Mucosa of descending colon (tissue), 3 donors: ENCODE data around the gene PORCN. TPM values are rescaled to one million over a fixed set of nuclear protein-coding genes. Genes with fewer than 3 reads are reported as not detected.

ENCODE experiments used
- ATAC-seq: fragments of 200-7000 bp; cut with Tn5 transposase; one replicate; pipeline ENCODE4 v1.9.1; 2020; ENCODE audit warnings: mild to moderate bottlenecking, moderate library complexity
- DNase-seq, 3 donors: peaks; one replicate each; pipeline ENCODE4 v3.0.0-alpha.2; 2020
- H3K36me3 ChIP-seq: fragments of 200-600 bp; one replicate; pipeline ENCODE4 v1.8.0; 2021; ENCODE audit warnings: low read depth, mild to moderate bottlenecking
- H3K4me1 ChIP-seq: fragments of 200-600 bp; one replicate; pipeline ENCODE4 v1.8.0; 2021; ENCODE audit warnings: low read depth, mild to moderate bottlenecking
- H3K4me3 ChIP-seq: fragments of 200-600 bp; one replicate; pipeline ENCODE4 v1.8.0; 2021; ENCODE audit warnings: mild to moderate bottlenecking
- H3K9me3 ChIP-seq: fragments of 200-600 bp; one replicate; pipeline ENCODE4 v1.8.0; 2021; ENCODE audit warnings: mild to moderate bottlenecking
- intact Hi-C, 2 donors: fragments of 100-400 bp; cut with DNase I in 1 of 2; cut with micrococcal nuclease in 1 of 2; formaldehyde crosslinking; loops; one replicate each; pipeline versions ENCODE4 v1.11.0 to v1.11.1; 2022; cut with DNase I, micrococcal nuclease
- total RNA-seq, 3 donors: library from RNA; stranded (reverse); fragmentation: NEBNext Ultra II Directional in 2 of 3; extraction: Animal tissue kit (Norgen Biotek cat#: 25700) in 2 of 3; gene quantifications; one replicate each; pipeline versions ENCODE4 v1.2.1 to v1.2.4, GENCODE V29; 2021 to 2023
- TF ChIP-seq, protein P1 (sequence below): fragments of 200-600 bp; IDR thresholded peaks from one replicate; pipeline ENCODE4 v1.8.0; 2022; ENCODE audit warnings: antibody characterized with exemption, mild to moderate bottlenecking
- donor health status: DM: no; HTN: no; CAD: no; lungs with moderate emphysema.
- donor health status: DM: no; HTN: no; CAD: no.
- donor health status: DM: no; HTN: yes; CAD: no.

Gene PORCN
- total RNA-seq, 3 donors from 2014 or later, result 3.9 to 9.2 (median 6.3) TPM

DNA sequence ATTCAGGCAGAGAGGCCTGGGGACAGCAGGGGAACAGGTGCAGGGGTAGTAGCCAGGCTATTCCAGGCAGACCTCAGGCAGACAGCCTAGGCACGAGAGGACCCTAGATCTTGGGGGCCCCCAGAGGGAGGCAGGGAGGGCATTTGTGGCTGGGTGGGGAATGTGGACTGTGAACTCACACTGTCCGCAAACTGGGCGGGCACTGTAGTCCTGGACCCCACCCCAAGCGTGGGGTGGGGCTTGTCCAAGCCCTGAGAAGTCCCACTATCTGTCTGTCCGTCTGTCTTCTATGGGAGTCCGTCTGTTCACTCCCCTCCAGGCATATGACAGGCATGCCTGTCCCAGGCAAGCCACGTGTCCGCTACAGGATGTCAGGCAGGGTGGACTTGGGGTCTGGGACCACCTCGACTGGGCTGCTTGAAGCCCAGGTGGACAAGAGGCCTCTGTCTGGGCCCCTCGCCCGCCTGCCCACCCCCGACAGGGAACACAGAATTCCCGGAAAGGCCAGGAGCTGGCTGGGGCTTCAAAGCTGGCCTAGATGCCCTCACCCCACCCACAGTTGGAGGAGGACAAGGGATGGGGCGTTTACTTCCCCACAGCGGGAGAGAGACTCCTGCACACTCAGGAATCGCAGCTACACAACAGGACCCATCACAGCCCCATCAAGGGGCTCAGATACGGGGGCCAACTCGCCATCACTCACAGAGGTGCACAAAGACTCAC lies 38.5 kb upstream of the PORCN start, which contains the start of gene SLC38A5:
Gene SLC38A5 (minus strand): TSS at position 151 of the 723 bp plus-strand sequence. CDS start 2,336 bp downstream, outside the sequence.
- Histone ChIP-seq H3K36me3 (no peaks in the 10 kb centered on the region), H3K4me1 (no peaks in the 10 kb centered on the region), H3K9me3 (no peaks in the 10 kb centered on the region), H3K4me3 (no peak within 1 kb of the TSS)
- DNase-seq, result peak in 1 of 3 donors; percentile 50
- TF ChIP-seq, protein P1, sequence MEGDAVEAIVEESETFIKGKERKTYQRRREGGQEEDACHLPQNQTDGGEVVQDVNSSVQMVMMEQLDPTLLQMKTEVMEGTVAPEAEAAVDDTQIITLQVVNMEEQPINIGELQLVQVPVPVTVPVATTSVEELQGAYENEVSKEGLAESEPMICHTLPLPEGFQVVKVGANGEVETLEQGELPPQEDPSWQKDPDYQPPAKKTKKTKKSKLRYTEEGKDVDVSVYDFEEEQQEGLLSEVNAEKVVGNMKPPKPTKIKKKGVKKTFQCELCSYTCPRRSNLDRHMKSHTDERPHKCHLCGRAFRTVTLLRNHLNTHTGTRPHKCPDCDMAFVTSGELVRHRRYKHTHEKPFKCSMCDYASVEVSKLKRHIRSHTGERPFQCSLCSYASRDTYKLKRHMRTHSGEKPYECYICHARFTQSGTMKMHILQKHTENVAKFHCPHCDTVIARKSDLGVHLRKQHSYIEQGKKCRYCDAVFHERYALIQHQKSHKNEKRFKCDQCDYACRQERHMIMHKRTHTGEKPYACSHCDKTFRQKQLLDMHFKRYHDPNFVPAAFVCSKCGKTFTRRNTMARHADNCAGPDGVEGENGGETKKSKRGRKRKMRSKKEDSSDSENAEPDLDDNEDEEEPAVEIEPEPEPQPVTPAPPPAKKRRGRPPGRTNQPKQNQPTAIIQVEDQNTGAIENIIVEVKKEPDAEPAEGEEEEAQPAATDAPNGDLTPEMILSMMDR, result no peak
- peak; percentile 28 for ATAC-seq
- intact Hi-C loops, result no loop called here

DNA sequence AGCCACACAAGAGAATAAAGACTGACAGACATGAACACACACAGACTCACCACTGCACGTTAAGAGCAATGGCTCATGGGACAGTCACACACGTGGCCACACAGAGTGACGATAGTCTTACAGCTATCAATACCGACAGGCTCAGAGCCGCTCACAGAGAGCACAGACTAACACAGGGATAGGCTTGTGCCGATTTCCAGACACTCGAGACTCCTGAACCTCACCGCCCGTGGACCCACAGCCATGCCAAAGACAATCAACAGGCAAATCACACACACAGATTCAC lies 38.0 kb upstream of the PORCN start:
- no peaks in the 10 kb centered on the region for H3K36me3 ChIP-seq
- intact Hi-C loops, result no loop called here

GRCh38 chrX:48471504-48471903 lies 37.3 kb upstream of the PORCN start:
- DNase-seq, result no peak
- no peaks in the 10 kb centered on the region for H3K36me3 ChIP-seq
- no peaks in the 10 kb centered on the region for H3K4me1 ChIP-seq
- no peak overlapping the region for H3K4me3 ChIP-seq
- TF ChIP-seq, protein P1, result no peak
- ATAC-seq, result no peak
- intact Hi-C loops, result no loop called here
- no peaks in the 10 kb centered on the region for H3K9me3 ChIP-seq

More for the DNA sequence above, 38.0 kb upstream of the PORCN start:
- TF ChIP-seq, protein P1, result no peak
- Histone ChIP-seq H3K4me1 (no peaks in the 10 kb centered on the region), H3K9me3 (no peaks in the 10 kb centered on the region), H3K4me3 (no peak overlapping the region)
- ATAC-seq (no peak), DNase-seq (no peak)

DNA sequence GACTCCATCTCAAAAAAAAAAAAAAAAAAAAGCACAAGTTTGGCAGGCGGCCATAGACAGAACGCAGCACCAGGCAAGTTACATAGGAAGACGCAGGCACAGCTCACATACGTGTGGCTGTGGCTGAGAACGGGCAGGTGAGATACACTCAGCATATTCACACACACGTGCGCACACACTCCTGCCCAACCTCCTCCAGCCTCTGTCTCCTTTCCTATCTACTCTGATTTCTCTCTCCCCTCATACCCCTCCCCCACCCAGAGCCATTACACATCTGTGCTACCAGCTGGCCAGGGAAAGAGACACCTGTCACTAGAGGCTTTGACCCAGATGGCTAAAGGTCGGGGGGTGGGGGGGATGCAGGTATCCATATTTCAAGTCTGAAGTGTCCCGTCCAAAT lies 36.6 kb upstream of the PORCN start:
- TF ChIP-seq, protein P1, result no peak
- Histone ChIP-seq H3K4me3 (no peak overlapping the region), H3K4me1 (no peaks in the 10 kb centered on the region), H3K36me3 (no peaks in the 10 kb centered on the region), H3K9me3 (no peaks in the 10 kb centered on the region)
- intact Hi-C loops, result no loop called here
- no peak for ATAC-seq
- no peak for DNase-seq

- TF ChIP-seq, protein P1, result no peak
- intact Hi-C loops, result no loop called here
- Histone ChIP-seq H3K4me3 (no peak overlapping the region), H3K9me3 (no peaks in the 10 kb centered on the region), H3K36me3 (no peaks in the 10 kb centered on the region), H3K4me1 (no peaks in the 10 kb centered on the region)
- DNase-seq, result no peak
- no peak for ATAC-seq
Measured at GRCh38 chrX:48472851-48473703, 35.7 kb upstream of the PORCN start.
